ENCODE measurements around the gene TIGD6. TPM values are rescaled to one million over a fixed set of nuclear protein-coding genes. Genes with fewer than 3 reads are reported as not detected.

The TIGD6 gene
- total RNA-seq, 1 experiment from 2014 or later, result 2.1 TPM

DNA sequence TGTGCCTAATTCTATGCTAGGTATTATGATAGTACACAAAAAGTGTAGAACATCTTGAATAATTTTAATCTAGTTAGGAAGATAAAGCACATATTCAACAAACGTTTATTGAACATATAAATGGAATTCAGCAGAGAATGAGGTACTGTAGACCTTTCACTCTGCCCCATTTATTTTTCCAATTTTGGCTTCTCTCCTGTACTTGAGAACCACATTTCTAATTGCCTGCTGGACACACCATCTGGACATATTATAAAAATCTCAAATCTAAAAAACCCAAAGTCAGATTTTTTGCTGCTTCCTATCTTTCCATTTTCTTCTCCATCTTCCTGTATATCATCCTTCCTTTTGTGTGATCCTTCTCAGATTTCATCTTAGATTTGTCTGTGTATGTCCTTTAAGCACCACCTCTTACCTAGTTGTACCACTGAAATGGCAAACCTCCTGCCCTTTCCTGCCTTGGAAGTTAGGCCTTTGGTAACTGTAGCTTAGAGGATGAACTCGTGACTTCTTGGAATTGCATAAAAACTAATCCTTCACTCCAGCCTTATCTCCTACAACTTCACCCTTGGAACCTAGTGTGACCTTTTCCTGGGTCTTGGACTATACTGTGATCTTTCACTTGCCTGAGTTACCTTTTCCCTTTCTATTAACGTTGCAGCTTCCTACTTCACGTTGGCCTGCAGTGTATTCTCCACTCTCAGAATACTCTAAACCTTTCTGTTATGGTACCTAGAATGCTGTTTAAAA lies 31.1 kb downstream of the TIGD6 start:
- no peak overlapping the region for H3K9ac ChIP-seq (ENCODE audit: low read length)
- H3K9me2 ChIP-seq (ENCODE audit: insufficient read depth), result no peaks in the 10 kb centered on the region
- H3K27me3 ChIP-seq (ENCODE audit: insufficient read depth, low read length), result no peaks in the 10 kb centered on the region
- ATAC-seq, result no peak
- ChIA-PET RAD21 (ENCODE audit: low non-redundant PET in 1 of 2, low total read pairs in 2 of 2, uncharacterized antibody in 2 of 2, unreplicated experiment in 2 of 2) (no interaction called here), POLR2A (no interaction called here), CTCF (interaction anchor here (1.0 kb wide), 1 partner anchor 13 kb away, joined by 3 read pairs; no protein-coding TSS in a partner anchor)
- intact Hi-C loops (cut with micrococcal nuclease), result no loop called here
- H3K9me3 ChIP-seq (ENCODE audit: control insufficient read depth in 1 of 2, insufficient read depth in 1 of 2, low read depth in 1 of 2, low read length in 2 of 2), result no peaks in the 10 kb centered on the region
- no TSS peak for BruUV-seq (replicated peaks)
- H3K4me1 ChIP-seq (ENCODE audit: control insufficient read depth in 1 of 2, insufficient read depth in 2 of 2, low read length in 2 of 2), result no peaks in the 10 kb centered on the region
- H3K27ac ChIP-seq (ENCODE audit: low read depth, low read length), result no peak overlapping the region
- no peaks in the 10 kb centered on the region for H4K20me1 ChIP-seq (ENCODE audit: insufficient read depth)
- no peak overlapping the region for H3K4me3 ChIP-seq (replicated peaks in 1 of 2; ENCODE audit: low read depth in 1 of 2, low read length in 2 of 2)
- no peak overlapping the region for H3K4me2 ChIP-seq (ENCODE audit: low read length)
- no peak for DNase-seq (ENCODE audit: low read depth, low spot score)
- TF ChIP-seq RAD21 (IDR thresholded peaks at IDR 0.05; ENCODE audit: low read depth), result no peak
- H2AFZ ChIP-seq (ENCODE audit: low read depth, low read length, poor library complexity, severe bottlenecking), result no peak overlapping the region
- H3K79me2 ChIP-seq (ENCODE audit: insufficient read depth, low read length), result no peaks in the 10 kb centered on the region
- no peaks in the 10 kb centered on the region for H3K36me3 ChIP-seq (ENCODE audit: control insufficient read depth in 1 of 2, insufficient read depth in 2 of 2, low read length in 2 of 2)

DNA sequence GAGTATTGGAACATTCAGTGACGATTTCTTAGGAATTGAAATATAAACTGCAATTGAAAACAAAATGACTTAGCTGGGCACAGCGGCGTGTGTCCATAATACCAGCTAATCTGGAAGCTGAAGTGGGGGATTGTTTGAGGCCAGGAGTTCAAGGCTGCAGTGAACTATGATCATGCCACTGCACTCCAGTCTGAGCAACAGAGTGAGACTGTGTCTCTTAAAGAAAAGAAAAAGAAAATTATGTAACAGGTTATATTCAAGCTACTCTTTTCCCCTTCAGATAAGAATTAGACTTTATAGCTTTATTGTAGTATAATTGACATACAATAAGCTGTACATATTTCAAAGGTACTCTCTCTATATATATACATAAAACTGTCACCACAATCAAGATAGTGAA lies 33.5 kb downstream of the TIGD6 start:
- RAD21 ChIA-PET (ENCODE audit: low non-redundant PET in 1 of 2, low total read pairs in 2 of 2, uncharacterized antibody in 2 of 2, unreplicated experiment in 2 of 2), result no interaction called here
- Histone ChIP-seq H3K79me2 (ENCODE audit: insufficient read depth, low read length) (no peaks in the 10 kb centered on the region), H3K4me2 (ENCODE audit: low read length) (no peak overlapping the region), H3K4me3 (replicated peaks in 1 of 2; ENCODE audit: low read depth in 1 of 2, low read length in 2 of 2) (no peak overlapping the region), H2AFZ (ENCODE audit: low read depth, low read length, poor library complexity, severe bottlenecking) (no peak overlapping the region), H3K27me3 (ENCODE audit: insufficient read depth, low read length) (no peaks in the 10 kb centered on the region), H3K27ac (ENCODE audit: low read depth, low read length) (no peak overlapping the region), H3K4me1 (ENCODE audit: control insufficient read depth in 1 of 2, insufficient read depth in 2 of 2, low read length in 2 of 2) (peaks cover 0 to under 1% of the 10 kb centered on the region in 2 experiments; a peak in 1 of 4 replicates), H4K20me1 (ENCODE audit: insufficient read depth) (no peaks in the 10 kb centered on the region), H3K9ac (ENCODE audit: low read length) (no peak overlapping the region), H3K36me3 (ENCODE audit: control insufficient read depth in 1 of 2, insufficient read depth in 2 of 2, low read length in 2 of 2) (no peaks in the 10 kb centered on the region), H3K9me2 (ENCODE audit: insufficient read depth) (no peaks in the 10 kb centered on the region), H3K9me3 (ENCODE audit: control insufficient read depth in 1 of 2, insufficient read depth in 1 of 2, low read depth in 1 of 2, low read length in 2 of 2) (no peaks in the 10 kb centered on the region)
- ATAC-seq (no peak), DNase-seq (ENCODE audit: low read depth, low spot score) (no peak)
- BruUV-seq (replicated peaks), result no TSS peak
- CTCF ChIA-PET, result interaction anchor here (0.8 kb wide), 1 partner anchor 114 kb away, joined by 3 read pairs; no protein-coding TSS in a partner anchor
- POLR2A ChIA-PET, result interaction anchor here (1.2 kb wide), 1 partner anchor 24 kb away, joined by 3 read pairs; no protein-coding TSS in a partner anchor
- TF ChIP-seq SIN3A (IDR thresholded peaks at IDR 0.05; ENCODE audit: low read depth) (no peak), CBX3 (IDR thresholded peaks at IDR 0.05; ENCODE audit: low read depth) (no peak), FOSL1 (IDR thresholded peaks at IDR 0.05; ENCODE audit: low read depth) (no peak), SP1 (IDR thresholded peaks at IDR 0.05; ENCODE audit: low read depth) (no peak), ZNF274 (IDR thresholded peaks at IDR 0.05; ENCODE audit: low read depth, low read length) (no peak), ELF1 (IDR thresholded peaks at IDR 0.05; ENCODE audit: borderline replicate concordance, low read depth) (no peak), CTCF (IDR thresholded peaks at IDR 0.05 in 2 of 3, conservative IDR thresholded peaks at IDR 0.05 in 1 of 3; ENCODE audit: borderline replicate concordance in 1 of 3, insufficient read depth in 1 of 3, low read depth in 2 of 3, low read length in 2 of 3) (no peak), JUND (IDR thresholded peaks at IDR 0.05) (no peak), EGR1 (IDR thresholded peaks at IDR 0.05; ENCODE audit: low read depth) (no peak), CEBPB (IDR thresholded peaks at IDR 0.05; ENCODE audit: low read depth) (no peak), POLR2A (IDR thresholded peaks at IDR 0.05; ENCODE audit: borderline replicate concordance, extremely low read depth, insufficient read depth, insufficient read length) (no peak), MAX (IDR thresholded peaks at IDR 0.05) (no peak)
- TF ChIP-seq, protein P1, sequence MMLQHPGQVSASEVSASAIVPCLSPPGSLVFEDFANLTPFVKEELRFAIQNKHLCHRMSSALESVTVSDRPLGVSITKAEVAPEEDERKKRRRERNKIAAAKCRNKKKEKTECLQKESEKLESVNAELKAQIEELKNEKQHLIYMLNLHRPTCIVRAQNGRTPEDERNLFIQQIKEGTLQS (IDR thresholded peaks at IDR 0.05), result no peak
- TF ChIP-seq, protein P2, sequence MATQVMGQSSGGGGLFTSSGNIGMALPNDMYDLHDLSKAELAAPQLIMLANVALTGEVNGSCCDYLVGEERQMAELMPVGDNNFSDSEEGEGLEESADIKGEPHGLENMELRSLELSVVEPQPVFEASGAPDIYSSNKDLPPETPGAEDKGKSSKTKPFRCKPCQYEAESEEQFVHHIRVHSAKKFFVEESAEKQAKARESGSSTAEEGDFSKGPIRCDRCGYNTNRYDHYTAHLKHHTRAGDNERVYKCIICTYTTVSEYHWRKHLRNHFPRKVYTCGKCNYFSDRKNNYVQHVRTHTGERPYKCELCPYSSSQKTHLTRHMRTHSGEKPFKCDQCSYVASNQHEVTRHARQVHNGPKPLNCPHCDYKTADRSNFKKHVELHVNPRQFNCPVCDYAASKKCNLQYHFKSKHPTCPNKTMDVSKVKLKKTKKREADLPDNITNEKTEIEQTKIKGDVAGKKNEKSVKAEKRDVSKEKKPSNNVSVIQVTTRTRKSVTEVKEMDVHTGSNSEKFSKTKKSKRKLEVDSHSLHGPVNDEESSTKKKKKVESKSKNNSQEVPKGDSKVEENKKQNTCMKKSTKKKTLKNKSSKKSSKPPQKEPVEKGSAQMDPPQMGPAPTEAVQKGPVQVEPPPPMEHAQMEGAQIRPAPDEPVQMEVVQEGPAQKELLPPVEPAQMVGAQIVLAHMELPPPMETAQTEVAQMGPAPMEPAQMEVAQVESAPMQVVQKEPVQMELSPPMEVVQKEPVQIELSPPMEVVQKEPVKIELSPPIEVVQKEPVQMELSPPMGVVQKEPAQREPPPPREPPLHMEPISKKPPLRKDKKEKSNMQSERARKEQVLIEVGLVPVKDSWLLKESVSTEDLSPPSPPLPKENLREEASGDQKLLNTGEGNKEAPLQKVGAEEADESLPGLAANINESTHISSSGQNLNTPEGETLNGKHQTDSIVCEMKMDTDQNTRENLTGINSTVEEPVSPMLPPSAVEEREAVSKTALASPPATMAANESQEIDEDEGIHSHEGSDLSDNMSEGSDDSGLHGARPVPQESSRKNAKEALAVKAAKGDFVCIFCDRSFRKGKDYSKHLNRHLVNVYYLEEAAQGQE (IDR thresholded peaks at IDR 0.05; ENCODE audit: low read depth), result no peak
- intact Hi-C loops (cut with micrococcal nuclease), result no loop called here

Data from HCT116 (cell line).